ENCODE data around the gene ARID3A.

DNA sequence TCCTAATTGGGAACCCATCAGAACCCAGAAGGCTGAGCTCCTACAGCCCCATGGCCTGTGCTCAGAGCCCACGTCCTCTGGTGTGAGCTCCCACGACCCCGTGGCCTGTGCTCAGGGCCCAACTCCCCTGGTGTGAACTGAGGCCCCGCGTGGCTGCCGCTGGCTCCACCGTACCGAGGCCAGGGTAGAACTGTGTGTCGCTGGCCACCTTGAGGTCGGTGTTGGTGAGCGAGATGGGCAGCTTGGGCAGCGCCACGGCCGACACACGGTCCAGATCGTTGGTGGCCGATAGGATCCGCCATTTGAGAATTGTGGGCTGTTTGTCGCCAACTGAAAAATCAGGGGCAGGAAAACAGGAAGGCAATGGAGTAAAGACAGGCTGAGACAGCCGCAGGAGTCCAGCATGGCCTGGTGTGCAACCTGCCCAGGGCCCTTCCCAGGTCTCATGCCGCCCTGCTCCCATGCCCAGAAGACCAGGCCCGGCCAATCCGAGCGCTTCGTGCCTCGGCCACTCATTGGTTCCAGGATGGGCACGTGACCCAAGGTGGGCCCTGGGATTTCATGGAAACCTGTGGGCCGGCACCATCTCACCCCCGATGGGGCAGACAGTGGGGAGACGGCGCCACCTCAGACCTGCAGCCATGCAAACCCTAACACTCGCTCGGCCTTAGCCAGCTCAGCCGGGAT, 44.3 kb upstream of the ARID3A start:
- TF ChIP-seq, protein P1, sequence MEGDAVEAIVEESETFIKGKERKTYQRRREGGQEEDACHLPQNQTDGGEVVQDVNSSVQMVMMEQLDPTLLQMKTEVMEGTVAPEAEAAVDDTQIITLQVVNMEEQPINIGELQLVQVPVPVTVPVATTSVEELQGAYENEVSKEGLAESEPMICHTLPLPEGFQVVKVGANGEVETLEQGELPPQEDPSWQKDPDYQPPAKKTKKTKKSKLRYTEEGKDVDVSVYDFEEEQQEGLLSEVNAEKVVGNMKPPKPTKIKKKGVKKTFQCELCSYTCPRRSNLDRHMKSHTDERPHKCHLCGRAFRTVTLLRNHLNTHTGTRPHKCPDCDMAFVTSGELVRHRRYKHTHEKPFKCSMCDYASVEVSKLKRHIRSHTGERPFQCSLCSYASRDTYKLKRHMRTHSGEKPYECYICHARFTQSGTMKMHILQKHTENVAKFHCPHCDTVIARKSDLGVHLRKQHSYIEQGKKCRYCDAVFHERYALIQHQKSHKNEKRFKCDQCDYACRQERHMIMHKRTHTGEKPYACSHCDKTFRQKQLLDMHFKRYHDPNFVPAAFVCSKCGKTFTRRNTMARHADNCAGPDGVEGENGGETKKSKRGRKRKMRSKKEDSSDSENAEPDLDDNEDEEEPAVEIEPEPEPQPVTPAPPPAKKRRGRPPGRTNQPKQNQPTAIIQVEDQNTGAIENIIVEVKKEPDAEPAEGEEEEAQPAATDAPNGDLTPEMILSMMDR (IDR thresholded peaks at IDR 0.05; ENCODE audit: insufficient read depth, low read depth, low read length), result no peak
- no peak for TF ChIP-seq EZH2 (IDR thresholded peaks at IDR 0.05; ENCODE audit: insufficient read depth, low read length)

Measured in astrocyte (in vitro differentiated cells and primary cell).